AG08395 (cell line): ENCODE measurements around the gene TRPM5.
A peak's percentile ranks its signal among the peaks of the same experiment; 100 is the strongest.

Experiments used
- DNase-seq: peaks from one replicate; pipeline ENCODE4 v3.0.0; 2012; ENCODE audit warnings: mixed read lengths, low spot score

The TRPM5 gene

GRCh38 chr11:2420502-2421225, 23.6 kb downstream of the TRPM5 start:
- DNase-seq, result peak; percentile 92

GRCh38 chr11:2419638-2420501, 24.4 kb downstream of the TRPM5 start:
- DNase-seq, result peak; percentile 88

GRCh38 chr11:2418693-2419360, 25.5 kb downstream of the TRPM5 start:
- DNase-seq, result no peak

GRCh38 chr11:2417856-2418692, 26.2 kb downstream of the TRPM5 start:
- DNase-seq, result no peak

GRCh38 chr11:2416765-2417164, 27.5 kb downstream of the TRPM5 start:
- no peak for DNase-seq

- DNase-seq, result no peak
These were observed 28.5 kb downstream of the TRPM5 start for GRCh38 chr11:2415601-2416380.

GRCh38 chr11:2415171-2415570, 29.1 kb downstream of the TRPM5 start:
- DNase-seq, result no peak

- no peak for DNase-seq
These were observed 29.7 kb downstream of the TRPM5 start for GRCh38 chr11:2414616-2415015.

GRCh38 chr11:2413742-2414579, 30.4 kb downstream of the TRPM5 start:
- DNase-seq, result no peak

- no peak for DNase-seq
These were observed 32.0 kb downstream of the TRPM5 start for GRCh38 chr11:2412323-2412722.

GRCh38 chr11:2411446-2412305, 32.6 kb downstream of the TRPM5 start:
- no peak for DNase-seq

GRCh38 chr11:2410616-2411015, 33.7 kb downstream of the TRPM5 start:
- DNase-seq, result no peak

- no peak for DNase-seq
These were observed 34.5 kb downstream of the TRPM5 start for GRCh38 chr11:2409611-2410468.

GRCh38 chr11:2409126-2409525, 35.2 kb downstream of the TRPM5 start:
- DNase-seq, result no peak

- no peak for DNase-seq
These were observed 35.6 kb downstream of the TRPM5 start for GRCh38 chr11:2408671-2409070.

GRCh38 chr11:2406878-2407410, 37.4 kb downstream of the TRPM5 start:
- no peak for DNase-seq

GRCh38 chr11:2406451-2406850, 37.9 kb downstream of the TRPM5 start:
- DNase-seq, result no peak

- no peak for DNase-seq
These were observed 39.5 kb downstream of the TRPM5 start for GRCh38 chr11:2404735-2405196.
